Rectal smooth muscle tissue (tissue), 1 donor: Measurements from ENCODE around the gene ALDH1L1.

Source experiments
- H3K27ac ChIP-seq: one replicate; pipeline ENCODE4 v1.7.0; 2013; ENCODE audit warnings: low read depth, low read length, inconsistent platforms
- H3K27me3 ChIP-seq: one replicate; pipeline ENCODE4 v1.7.0; 2013; ENCODE audit warnings: low read length; ENCODE audit not compliant: control insufficient read depth, insufficient read depth
- H3K36me3 ChIP-seq: one replicate; pipeline ENCODE4 v1.7.0; 2013; ENCODE audit warnings: low read length; ENCODE audit not compliant: control insufficient read depth, insufficient read depth
- H3K4me1 ChIP-seq: one replicate; pipeline ENCODE4 v1.7.0; 2013; ENCODE audit warnings: low read length; ENCODE audit not compliant: control insufficient read depth, insufficient read depth
- H3K4me3 ChIP-seq: one replicate; pipeline ENCODE4 v1.7.0; 2013; ENCODE audit warnings: low read length
- H3K9ac ChIP-seq: one replicate; pipeline ENCODE4 v1.7.0; 2013; ENCODE audit warnings: low read length

The ALDH1L1 gene

GRCh38 chr3:126149256-126149902 lies 31.0 kb downstream of the ALDH1L1 start:
- Histone ChIP-seq H3K36me3 (no peaks in the 10 kb centered on the region), H3K4me3 (no peak overlapping the region), H3K27me3 (no peaks in the 10 kb centered on the region), H3K9ac (no peak overlapping the region), H3K27ac (no peak overlapping the region), H3K4me1 (no peaks in the 10 kb centered on the region)

GRCh38 chr3:126147932-126148683 lies 32.3 kb downstream of the ALDH1L1 start:
- Histone ChIP-seq H3K27ac (no peak overlapping the region), H3K36me3 (no peaks in the 10 kb centered on the region), H3K27me3 (no peaks in the 10 kb centered on the region), H3K9ac (no peak overlapping the region), H3K4me1 (no peaks in the 10 kb centered on the region), H3K4me3 (no peak overlapping the region)

DNA sequence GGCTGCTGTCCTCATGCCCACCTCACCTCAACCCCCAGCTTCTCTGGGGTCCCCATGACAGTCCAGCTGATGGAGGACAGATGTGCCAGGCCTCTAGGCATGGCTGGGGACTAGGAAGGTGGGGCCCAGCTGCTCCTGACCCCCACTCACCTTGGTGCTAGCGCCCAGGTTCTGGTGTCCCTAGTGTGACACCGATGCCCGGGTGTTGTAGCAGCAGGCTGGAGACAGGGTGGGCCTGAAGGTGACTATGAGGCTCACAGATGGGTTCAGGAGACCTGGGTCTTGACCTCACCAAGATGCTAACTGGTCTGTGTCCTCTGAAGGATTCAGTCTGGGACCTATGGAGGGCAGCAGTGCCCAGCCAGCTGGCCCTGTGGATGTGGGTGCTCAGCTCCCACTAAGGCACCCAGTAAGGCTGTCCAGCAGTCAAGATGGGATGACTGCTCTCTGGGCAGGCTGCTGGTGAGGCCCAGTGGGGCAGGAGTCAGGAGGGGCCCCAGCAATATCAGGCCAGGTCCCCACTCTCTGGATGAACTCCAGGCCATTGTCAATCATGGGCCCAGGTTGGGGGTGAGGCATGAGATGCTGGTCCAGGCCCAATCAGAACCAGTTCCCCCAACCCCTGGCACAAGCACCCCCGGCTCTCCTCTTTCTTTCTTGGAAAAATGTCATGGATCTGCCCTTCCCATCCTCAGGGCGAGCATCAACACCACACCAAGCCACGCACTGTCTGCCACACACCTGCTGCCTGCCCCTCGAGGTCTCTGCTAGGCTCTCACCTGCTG lies 33.0 kb downstream of the ALDH1L1 start:
- Histone ChIP-seq H3K4me1 (no peaks in the 10 kb centered on the region), H3K27ac (no peak overlapping the region), H3K27me3 (no peaks in the 10 kb centered on the region), H3K4me3 (no peak overlapping the region), H3K36me3 (no peaks in the 10 kb centered on the region), H3K9ac (no peak overlapping the region)

- Histone ChIP-seq H3K9ac (no peak overlapping the region), H3K27me3 (no peaks in the 10 kb centered on the region), H3K27ac (no peak overlapping the region), H3K4me1 (no peaks in the 10 kb centered on the region), H3K36me3 (no peaks in the 10 kb centered on the region), H3K4me3 (no peak overlapping the region)
Measured at GRCh38 chr3:126146525-126147146, 33.8 kb downstream of the ALDH1L1 start.

- Histone ChIP-seq H3K27ac (no peak overlapping the region), H3K4me3 (no peak overlapping the region), H3K27me3 (no peaks in the 10 kb centered on the region), H3K36me3 (no peaks in the 10 kb centered on the region), H3K9ac (no peak overlapping the region), H3K4me1 (no peaks in the 10 kb centered on the region)
Measured at GRCh38 chr3:126146034-126146433, 34.4 kb downstream of the ALDH1L1 start.

DNA sequence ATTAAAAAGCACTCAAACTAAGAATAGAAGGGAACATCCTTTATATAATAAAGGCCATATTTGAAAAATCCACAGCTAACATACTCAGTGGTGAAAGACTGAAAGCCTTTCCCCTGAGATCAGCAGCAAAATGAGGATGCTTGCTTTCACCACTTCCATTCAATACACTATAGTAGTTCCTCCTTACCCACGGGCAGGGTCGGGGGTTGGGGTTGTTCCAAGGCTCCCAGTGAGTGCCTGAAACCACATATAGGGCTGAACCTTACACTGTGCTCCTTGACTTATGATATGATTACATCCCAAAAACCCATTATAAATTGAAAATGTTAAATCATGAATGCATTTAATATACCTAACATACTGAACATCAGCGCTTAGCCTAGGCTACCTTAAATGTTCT lies 37.7 kb downstream of the ALDH1L1 start:
- Histone ChIP-seq H3K27me3 (no peaks in the 10 kb centered on the region), H3K36me3 (no peaks in the 10 kb centered on the region), H3K4me1 (no peaks in the 10 kb centered on the region)

DNA sequence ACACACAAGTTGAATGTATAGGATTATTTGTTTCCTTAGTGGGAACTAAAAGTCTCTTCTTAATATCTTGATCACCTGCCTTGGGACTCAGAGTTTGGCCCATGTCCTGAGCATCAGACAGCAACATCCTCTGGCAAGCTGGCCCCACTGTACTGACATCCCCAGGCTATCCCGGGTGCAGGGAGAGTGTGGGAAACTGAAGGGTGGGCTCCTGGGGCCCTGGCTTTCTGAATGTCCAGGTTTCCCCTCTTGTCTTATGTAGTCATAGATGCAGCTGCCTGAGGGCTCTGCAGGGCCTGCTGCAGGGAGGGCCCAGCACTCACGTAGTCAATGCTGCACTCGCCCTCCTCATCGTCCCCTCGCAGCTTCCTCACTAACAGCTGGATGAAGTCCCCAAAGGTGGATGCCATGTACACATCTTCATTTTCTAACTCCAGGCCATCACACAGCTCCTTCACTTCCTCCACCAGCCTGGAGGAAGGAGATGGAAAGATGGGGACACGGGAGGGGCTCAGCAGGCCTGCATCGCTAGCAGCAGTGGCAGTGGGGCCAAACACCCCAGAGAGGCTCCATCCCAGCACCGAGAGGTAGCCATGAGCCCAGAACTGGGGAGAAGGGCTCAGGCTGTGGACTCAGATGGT lies 42.8 kb downstream of the ALDH1L1 start:
- no peak overlapping the region for H3K9ac ChIP-seq
- H3K36me3 ChIP-seq = no peaks in the 10 kb centered on the region
- no peak overlapping the region for H3K27ac ChIP-seq
- H3K4me3 ChIP-seq = no peak overlapping the region
- H3K4me1 ChIP-seq = no peaks in the 10 kb centered on the region
- peaks cover 3% of the 10 kb centered on the region for H3K27me3 ChIP-seq

More for the DNA sequence above, 37.7 kb downstream of the ALDH1L1 start:
- Histone ChIP-seq H3K4me3 (no peak overlapping the region), H3K9ac (no peak overlapping the region), H3K27ac (no peak overlapping the region)

GRCh38 chr3:126136428-126137220 lies 43.8 kb downstream of the ALDH1L1 start:
- H3K4me3 ChIP-seq = no peak overlapping the region
- H3K9ac ChIP-seq = no peak overlapping the region
- no peak overlapping the region for H3K27ac ChIP-seq
- H3K4me1 ChIP-seq = no peaks in the 10 kb centered on the region
- peaks cover 3% of the 10 kb centered on the region for H3K27me3 ChIP-seq
- no peaks in the 10 kb centered on the region for H3K36me3 ChIP-seq

GRCh38 chr3:126135406-126136076 lies 44.8 kb downstream of the ALDH1L1 start:
- H3K27ac ChIP-seq = no peak overlapping the region
- no peak overlapping the region for H3K4me3 ChIP-seq
- no peak overlapping the region for H3K9ac ChIP-seq
- H3K36me3 ChIP-seq = no peaks in the 10 kb centered on the region
- no peaks in the 10 kb centered on the region for H3K4me1 ChIP-seq
- H3K27me3 ChIP-seq = peaks cover 3% of the 10 kb centered on the region

DNA sequence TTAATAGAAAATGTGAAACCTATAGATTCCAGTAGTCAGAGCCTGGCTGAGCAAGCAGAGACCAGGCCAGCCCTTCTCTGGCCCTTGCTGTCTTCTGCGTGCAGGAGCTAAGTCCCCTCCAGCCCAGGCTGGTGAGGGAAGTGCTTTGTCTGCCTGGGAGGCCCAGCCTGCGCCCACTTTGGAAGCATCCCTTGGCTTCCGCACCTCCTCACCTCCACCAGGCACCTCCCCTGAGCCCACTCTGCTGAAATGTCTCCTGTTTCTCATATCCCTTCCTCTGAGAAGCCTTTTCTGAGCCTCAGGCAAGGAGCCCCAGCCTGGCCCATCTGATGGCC lies 45.3 kb downstream of the ALDH1L1 start:
- H3K4me1 ChIP-seq = no peaks in the 10 kb centered on the region
- H3K4me3 ChIP-seq = no peak overlapping the region
- H3K27ac ChIP-seq = no peak overlapping the region
- no peak overlapping the region for H3K9ac ChIP-seq
- H3K36me3 ChIP-seq = no peaks in the 10 kb centered on the region
- H3K27me3 ChIP-seq = peaks cover 3% of the 10 kb centered on the region
